GM04504 (cell line): Measurements from ENCODE around the gene KLHL1.
"Not testable (repeated sequence)": the region's sequence is repeated elsewhere in the genome, so short reads cannot be mapped to it uniquely, and the experiment has no call there.

Source experiments
- DNase-seq: peaks from one replicate; pipeline ENCODE4 v3.0.0-alpha.2; 2012; ENCODE audit warnings: low read depth

The KLHL1 gene

GRCh38 chr13:70108356-70109105 is at the start of gene KLHL1:
KLHL1 (minus strand) TSS chr13:70108452; CDS start chr13:70107699, 753 bp downstream.
- no peak for DNase-seq

GRCh38 chr13:70142658-70143057 is 34.4 kb upstream of the KLHL1 start:
- not testable (repeated sequence) for DNase-seq

- no peak for DNase-seq
These were observed 19.8 kb upstream of the KLHL1 start for GRCh38 chr13:70128098-70128497.

- DNase-seq: no peak
These were observed 17.4 kb upstream of the KLHL1 start for GRCh38 chr13:70125693-70126092.

- DNase-seq: no peak
These were observed 9.2 kb upstream of the KLHL1 start for GRCh38 chr13:70117338-70117905.

- no peak for DNase-seq
These were observed 562 bp downstream of the KLHL1 start, which contains the start of gene ATXN8OS for GRCh38 chr13:70107498-70108281. ATXN8OS (plus strand) TSS chr13:70107826.

- no peak for DNase-seq
These were observed 1.1 kb downstream of the KLHL1 start for GRCh38 chr13:70107125-70107497.

GRCh38 chr13:70104481-70104880 is 3.8 kb downstream of the KLHL1 start:
- DNase-seq: no peak

- no peak for DNase-seq
These were observed 9.6 kb downstream of the KLHL1 start for GRCh38 chr13:70098669-70099068.

- DNase-seq: no peak
These were observed 18.1 kb downstream of the KLHL1 start for GRCh38 chr13:70090036-70090723.

GRCh38 chr13:70088926-70089325 is 19.3 kb downstream of the KLHL1 start:
- no peak for DNase-seq

- DNase-seq: no peak
These were observed 21.0 kb downstream of the KLHL1 start for GRCh38 chr13:70087247-70087646.

- DNase-seq: no peak
These were observed 28.2 kb downstream of the KLHL1 start for GRCh38 chr13:70080012-70080411.

GRCh38 chr13:70054572-70054971 is 53.7 kb downstream of the KLHL1 start:
- DNase-seq: no peak

- DNase-seq: no peak
These were observed 56.7 kb downstream of the KLHL1 start for GRCh38 chr13:70051531-70051930.

- no peak for DNase-seq
These were observed 64.6 kb downstream of the KLHL1 start for GRCh38 chr13:70043685-70044084.

GRCh38 chr13:70042193-70042592 is 66.1 kb downstream of the KLHL1 start:
- DNase-seq: no peak

- DNase-seq: no peak
These were observed 74.0 kb downstream of the KLHL1 start for GRCh38 chr13:70034286-70034685.

- no peak for DNase-seq
These were observed 80.7 kb downstream of the KLHL1 start for GRCh38 chr13:70027551-70027950.

- no peak for DNase-seq
These were observed 84.7 kb downstream of the KLHL1 start for GRCh38 chr13:70023516-70023915.

GRCh38 chr13:70022646-70023045 is 85.6 kb downstream of the KLHL1 start:
- DNase-seq: no peak

- DNase-seq: no peak
These were observed 92.1 kb downstream of the KLHL1 start for GRCh38 chr13:70016116-70016515.
